ENCODE data around the gene NRXN2. TPM values are rescaled to one million over a fixed set of nuclear protein-coding genes. Genes with fewer than 3 reads are reported as not detected.
"Not testable (repeated sequence)": the region's sequence is repeated elsewhere in the genome, so short reads cannot be mapped to it uniquely, and the experiment has no call there.

The NRXN2 gene
- total RNA-seq, 1 donor from 2014 or later = 8.5 TPM

GRCh38 chr11:64674774-64675173 lies 48.2 kb downstream of the NRXN2 start:
- no peak for DNase-seq

- DNase-seq = no peak
Observed at GRCh38 chr11:64673279-64673678, 49.7 kb downstream of the NRXN2 start.

- no peak for DNase-seq
Observed at GRCh38 chr11:64672875-64673274, 50.1 kb downstream of the NRXN2 start.

- DNase-seq = no peak
Observed at GRCh38 chr11:64670975-64671374, 52.0 kb downstream of the NRXN2 start.

GRCh38 chr11:64667154-64667745 lies 55.7 kb downstream of the NRXN2 start:
- no peak for DNase-seq

- DNase-seq = no peak
Observed at GRCh38 chr11:64665411-64665821, 57.6 kb downstream of the NRXN2 start.

- not testable (repeated sequence) for DNase-seq
Observed at GRCh38 chr11:64664236-64664870, 58.6 kb downstream of the NRXN2 start.

GRCh38 chr11:64663656-64664055 lies 59.3 kb downstream of the NRXN2 start:
- DNase-seq = no peak

GRCh38 chr11:64661614-64662013 lies 61.4 kb downstream of the NRXN2 start:
- no peak for DNase-seq

- DNase-seq = peak; percentile 49
Observed at GRCh38 chr11:64661146-64661545, 61.9 kb downstream of the NRXN2 start.

- no peak for DNase-seq
Observed at GRCh38 chr11:64660706-64661105, 62.3 kb downstream of the NRXN2 start.

GRCh38 chr11:64660205-64660604 lies 62.8 kb downstream of the NRXN2 start:
- DNase-seq = no peak

- DNase-seq = peak; percentile 32
Observed at GRCh38 chr11:64659417-64660144, 63.4 kb downstream of the NRXN2 start.

- no peak for DNase-seq
Observed at GRCh38 chr11:64658265-64658664, 64.7 kb downstream of the NRXN2 start.

GRCh38 chr11:64656862-64657261 lies 66.1 kb downstream of the NRXN2 start:
- no peak for DNase-seq

- DNase-seq = no peak
Observed at GRCh38 chr11:64655941-64656601, 66.9 kb downstream of the NRXN2 start.

- DNase-seq = no peak
Observed at GRCh38 chr11:64654958-64655541, 67.9 kb downstream of the NRXN2 start.

GRCh38 chr11:64654439-64654838 lies 68.6 kb downstream of the NRXN2 start:
- DNase-seq = no peak

- DNase-seq = no peak
Observed at GRCh38 chr11:64653388-64653973, 69.5 kb downstream of the NRXN2 start.

GRCh38 chr11:64652586-64653387 lies 70.2 kb downstream of the NRXN2 start:
- peak; percentile 35 for DNase-seq

- DNase-seq = no peak
Observed at GRCh38 chr11:64650923-64651523, 72.0 kb downstream of the NRXN2 start.

All from skin of body (tissue), 2 donors.